22Rv1 (cell line): ENCODE data around the gene NFKB1.

Experiments
- ZFX ChIP-seq: fragments of 450-650 bp; IDR thresholded peaks from 2 replicates; pipeline ENCODE4 v1.6.1; 2017; ENCODE audit warnings: antibody characterized with exemption, borderline replicate concordance
- TF ChIP-seq, protein P1 (sequence below): fragments of 450-650 bp; IDR thresholded peaks from 2 replicates; pipeline ENCODE4 v1.5.1; 2017; ENCODE audit warnings: mild to moderate bottlenecking

GRCh38 chr4:102564399-102565059 is 63.4 kb downstream of the NFKB1 start:
- TF ChIP-seq, protein P1, sequence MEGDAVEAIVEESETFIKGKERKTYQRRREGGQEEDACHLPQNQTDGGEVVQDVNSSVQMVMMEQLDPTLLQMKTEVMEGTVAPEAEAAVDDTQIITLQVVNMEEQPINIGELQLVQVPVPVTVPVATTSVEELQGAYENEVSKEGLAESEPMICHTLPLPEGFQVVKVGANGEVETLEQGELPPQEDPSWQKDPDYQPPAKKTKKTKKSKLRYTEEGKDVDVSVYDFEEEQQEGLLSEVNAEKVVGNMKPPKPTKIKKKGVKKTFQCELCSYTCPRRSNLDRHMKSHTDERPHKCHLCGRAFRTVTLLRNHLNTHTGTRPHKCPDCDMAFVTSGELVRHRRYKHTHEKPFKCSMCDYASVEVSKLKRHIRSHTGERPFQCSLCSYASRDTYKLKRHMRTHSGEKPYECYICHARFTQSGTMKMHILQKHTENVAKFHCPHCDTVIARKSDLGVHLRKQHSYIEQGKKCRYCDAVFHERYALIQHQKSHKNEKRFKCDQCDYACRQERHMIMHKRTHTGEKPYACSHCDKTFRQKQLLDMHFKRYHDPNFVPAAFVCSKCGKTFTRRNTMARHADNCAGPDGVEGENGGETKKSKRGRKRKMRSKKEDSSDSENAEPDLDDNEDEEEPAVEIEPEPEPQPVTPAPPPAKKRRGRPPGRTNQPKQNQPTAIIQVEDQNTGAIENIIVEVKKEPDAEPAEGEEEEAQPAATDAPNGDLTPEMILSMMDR, result no peak
- TF ChIP-seq ZFX, result no peak
